ENCODE measurements around the gene GRIN2C.

Gene GRIN2C

DNA sequence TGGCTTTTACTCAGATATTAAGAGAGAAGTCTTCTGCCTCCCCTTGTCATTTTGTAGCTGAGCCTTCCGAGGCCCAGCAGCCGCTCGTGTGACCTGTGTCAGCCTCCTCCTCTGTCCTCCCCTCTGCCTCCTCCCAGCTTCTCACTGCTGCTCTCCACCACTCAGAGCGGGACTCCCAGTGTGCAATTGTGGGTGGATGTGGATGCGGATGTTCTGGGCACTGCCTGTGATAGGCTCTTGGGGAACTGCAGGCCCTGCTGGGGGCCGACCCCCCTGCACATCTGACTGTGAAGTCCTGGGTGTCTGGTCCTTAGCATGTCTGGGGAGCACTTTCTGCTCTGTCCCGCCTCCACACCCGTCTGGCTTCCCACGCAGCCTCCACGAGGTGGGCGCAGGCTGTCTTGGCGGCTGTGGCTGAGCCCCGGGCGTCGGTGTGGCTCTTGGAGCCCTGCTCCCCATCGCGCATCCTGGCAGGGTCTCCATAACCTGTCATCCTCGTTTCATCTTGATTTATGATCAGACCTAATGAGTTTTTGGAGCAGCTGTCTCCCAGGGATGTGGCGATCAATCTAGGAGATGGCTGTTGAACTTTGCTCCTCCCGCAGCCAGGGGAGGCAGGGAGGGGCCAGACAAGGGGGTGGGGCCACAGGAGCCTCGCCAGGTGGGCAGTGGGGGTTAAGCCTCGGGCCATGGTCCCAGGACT, 28.1 kb downstream of the GRIN2C start:
- H3K27ac ChIP-seq, result no peak overlapping the region
- no peak for TF ChIP-seq ZFX (IDR thresholded peaks at IDR 0.05; ENCODE audit: borderline replicate concordance)
- TF ChIP-seq, protein P1, sequence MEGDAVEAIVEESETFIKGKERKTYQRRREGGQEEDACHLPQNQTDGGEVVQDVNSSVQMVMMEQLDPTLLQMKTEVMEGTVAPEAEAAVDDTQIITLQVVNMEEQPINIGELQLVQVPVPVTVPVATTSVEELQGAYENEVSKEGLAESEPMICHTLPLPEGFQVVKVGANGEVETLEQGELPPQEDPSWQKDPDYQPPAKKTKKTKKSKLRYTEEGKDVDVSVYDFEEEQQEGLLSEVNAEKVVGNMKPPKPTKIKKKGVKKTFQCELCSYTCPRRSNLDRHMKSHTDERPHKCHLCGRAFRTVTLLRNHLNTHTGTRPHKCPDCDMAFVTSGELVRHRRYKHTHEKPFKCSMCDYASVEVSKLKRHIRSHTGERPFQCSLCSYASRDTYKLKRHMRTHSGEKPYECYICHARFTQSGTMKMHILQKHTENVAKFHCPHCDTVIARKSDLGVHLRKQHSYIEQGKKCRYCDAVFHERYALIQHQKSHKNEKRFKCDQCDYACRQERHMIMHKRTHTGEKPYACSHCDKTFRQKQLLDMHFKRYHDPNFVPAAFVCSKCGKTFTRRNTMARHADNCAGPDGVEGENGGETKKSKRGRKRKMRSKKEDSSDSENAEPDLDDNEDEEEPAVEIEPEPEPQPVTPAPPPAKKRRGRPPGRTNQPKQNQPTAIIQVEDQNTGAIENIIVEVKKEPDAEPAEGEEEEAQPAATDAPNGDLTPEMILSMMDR (IDR thresholded peaks at IDR 0.05), result no peak

DNA sequence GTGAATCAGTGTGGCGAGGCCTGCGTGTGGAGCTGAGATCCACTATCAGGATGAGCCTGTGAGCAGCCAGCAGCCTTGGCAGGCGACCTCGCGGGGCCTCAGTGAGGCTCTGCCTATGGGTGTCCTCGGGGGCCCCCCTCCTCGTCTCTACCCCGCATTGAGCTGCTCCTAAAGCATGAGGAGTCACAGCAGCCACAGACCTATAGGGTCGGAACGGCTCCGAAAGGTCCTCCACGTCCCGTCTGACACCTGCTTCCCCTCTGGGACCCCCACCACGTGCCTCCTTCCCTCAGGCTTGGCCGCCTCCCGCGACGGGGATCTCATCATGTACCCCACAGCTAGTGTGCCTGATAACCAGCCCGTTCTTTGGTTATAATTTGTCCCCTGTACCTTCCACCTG, 28.8 kb downstream of the GRIN2C start:
- TF ChIP-seq, protein P1 (IDR thresholded peaks at IDR 0.05), result no peak
- no peak for TF ChIP-seq ZFX (IDR thresholded peaks at IDR 0.05; ENCODE audit: borderline replicate concordance)
- no peak overlapping the region for H3K27ac ChIP-seq

DNA sequence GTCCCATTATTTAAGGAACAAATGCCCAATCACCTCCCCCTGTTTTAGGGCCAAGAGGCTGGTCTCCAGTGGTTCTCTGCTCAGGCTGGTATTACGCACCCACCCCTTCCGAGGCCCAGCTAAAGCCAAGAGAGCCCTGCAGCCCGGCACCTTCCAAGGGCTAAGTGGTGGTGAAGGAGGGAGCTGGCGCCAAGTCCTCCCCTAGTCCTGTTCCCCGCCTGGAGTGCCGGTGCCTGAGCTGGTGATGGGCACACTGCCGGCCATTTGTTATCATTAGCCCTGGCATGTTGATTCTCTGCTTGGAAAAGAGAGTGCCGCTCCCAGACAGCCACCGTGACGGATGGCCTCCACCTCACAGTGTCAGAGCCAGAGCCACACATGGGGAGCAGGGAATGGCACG, 31.9 kb downstream of the GRIN2C start:
- H3K27ac ChIP-seq, result no peak overlapping the region
- TF ChIP-seq, protein P1 (IDR thresholded peaks at IDR 0.05), result no peak
- TF ChIP-seq ZFX (IDR thresholded peaks at IDR 0.05; ENCODE audit: borderline replicate concordance), result no peak

DNA sequence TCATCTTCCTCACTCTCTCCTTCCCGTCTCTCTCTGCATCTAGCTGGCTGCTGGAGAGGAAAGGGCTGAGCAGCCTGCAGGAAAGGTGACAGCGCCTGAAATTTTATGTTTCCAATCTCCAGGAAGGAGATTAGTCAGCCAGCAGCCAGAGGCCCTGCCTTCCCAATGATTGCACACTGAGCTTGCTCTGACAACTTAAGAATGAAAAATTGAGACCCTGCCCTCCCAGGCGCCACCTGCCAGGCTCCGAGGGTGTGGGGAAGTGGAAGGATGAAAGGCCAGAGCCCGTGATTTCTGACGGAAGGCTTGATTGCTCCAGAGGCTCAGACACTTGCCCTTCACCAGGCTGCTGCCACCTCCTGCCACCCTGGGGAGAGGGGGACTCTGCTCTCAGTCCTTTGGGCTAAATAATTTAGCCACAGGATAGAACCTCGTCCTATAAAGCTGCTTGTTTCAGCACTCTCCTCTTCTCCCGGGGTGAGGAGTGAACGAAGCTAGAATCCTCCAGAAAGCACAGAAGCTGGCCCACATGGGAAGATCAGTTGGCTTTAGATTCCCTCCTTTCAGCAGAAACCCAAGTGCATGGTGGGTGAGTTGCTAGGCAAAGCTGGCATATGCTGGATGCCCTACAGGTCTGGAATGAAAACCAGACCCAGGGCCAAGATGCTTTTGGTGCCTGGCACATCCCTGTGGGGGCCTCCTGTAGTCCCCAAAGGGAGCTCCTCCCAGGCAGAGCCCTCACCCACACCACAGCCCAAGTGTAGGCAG, 33.5 kb downstream of the GRIN2C start:
- no peak overlapping the region for H3K27ac ChIP-seq
- TF ChIP-seq ZFX (IDR thresholded peaks at IDR 0.05; ENCODE audit: borderline replicate concordance), result no peak
- TF ChIP-seq, protein P1 (IDR thresholded peaks at IDR 0.05), result no peak

DNA sequence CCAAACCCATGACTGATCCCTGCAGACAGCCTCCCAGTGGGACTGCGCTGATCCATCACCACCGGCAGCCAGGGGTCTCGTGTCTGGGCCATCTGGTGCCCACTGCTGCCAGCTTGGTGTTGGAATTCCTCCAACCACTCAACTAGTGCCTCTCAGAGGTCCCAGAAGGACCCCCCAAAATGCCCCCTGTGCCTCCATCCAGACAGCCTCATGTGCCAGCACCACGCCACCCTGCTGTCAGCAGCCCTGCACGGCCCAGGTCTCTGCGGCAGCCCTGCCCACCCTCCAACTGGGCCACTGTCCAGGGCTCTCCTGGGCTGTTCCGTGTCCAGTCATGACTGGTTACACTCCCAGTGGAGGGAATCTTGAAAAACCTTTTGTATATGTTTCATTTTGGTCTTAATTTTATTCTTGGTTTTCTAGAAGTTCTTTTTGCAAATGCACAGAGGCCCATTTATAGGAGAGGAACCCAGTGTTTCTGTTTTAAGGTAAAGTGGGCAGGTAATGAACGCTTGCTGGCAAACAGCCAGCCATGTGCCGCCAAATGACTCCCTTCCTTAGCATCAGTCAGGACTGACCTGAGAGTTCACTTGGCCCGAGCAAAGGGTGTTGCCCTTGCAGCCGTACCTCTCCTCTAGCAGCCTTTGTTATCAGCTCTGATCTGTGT, 34.6 kb downstream of the GRIN2C start:
- TF ChIP-seq, protein P1 (IDR thresholded peaks at IDR 0.05), result no peak
- TF ChIP-seq ZFX (IDR thresholded peaks at IDR 0.05; ENCODE audit: borderline replicate concordance), result no peak
- H3K27ac ChIP-seq, result no peak overlapping the region

DNA sequence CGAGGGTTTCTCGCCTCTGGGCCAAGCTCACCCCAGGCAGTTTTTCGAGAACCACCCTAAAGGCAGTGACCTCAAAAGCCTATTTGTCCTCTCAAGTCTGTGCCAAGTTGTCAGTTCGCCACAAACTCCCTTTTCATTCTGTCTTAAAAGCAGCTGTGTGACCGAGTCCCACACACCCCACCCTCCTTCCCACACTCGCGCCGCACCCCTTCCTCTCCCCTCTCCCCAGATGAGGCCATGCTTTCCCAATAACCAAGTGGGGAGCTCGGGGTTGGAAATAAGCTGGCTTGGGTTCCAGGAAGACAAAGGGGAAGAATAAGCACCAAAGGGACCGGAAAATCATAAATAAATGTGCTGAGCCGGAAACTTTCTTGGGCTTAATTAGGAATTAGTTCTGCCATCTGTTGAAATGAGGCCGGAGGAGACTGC, 36.7 kb downstream of the GRIN2C start:
- no peak overlapping the region for H3K27ac ChIP-seq
- TF ChIP-seq ZFX (IDR thresholded peaks at IDR 0.05; ENCODE audit: borderline replicate concordance), result no peak
- TF ChIP-seq, protein P1 (IDR thresholded peaks at IDR 0.05), result no peak

All from 22Rv1 (cell line).